Activated T-cell treated with anti-CD3 and anti-CD28 coated beads, Interleukin-2, amount 50 U/mL, for 48 hours (primary cell): ENCODE results near the gene LRRC8D.

Source experiments
- DNase-seq, 2 experiments: peaks; one replicate each; pipeline ENCODE4 v3.0.0-alpha.2; 2020

LRRC8D gene

DNA sequence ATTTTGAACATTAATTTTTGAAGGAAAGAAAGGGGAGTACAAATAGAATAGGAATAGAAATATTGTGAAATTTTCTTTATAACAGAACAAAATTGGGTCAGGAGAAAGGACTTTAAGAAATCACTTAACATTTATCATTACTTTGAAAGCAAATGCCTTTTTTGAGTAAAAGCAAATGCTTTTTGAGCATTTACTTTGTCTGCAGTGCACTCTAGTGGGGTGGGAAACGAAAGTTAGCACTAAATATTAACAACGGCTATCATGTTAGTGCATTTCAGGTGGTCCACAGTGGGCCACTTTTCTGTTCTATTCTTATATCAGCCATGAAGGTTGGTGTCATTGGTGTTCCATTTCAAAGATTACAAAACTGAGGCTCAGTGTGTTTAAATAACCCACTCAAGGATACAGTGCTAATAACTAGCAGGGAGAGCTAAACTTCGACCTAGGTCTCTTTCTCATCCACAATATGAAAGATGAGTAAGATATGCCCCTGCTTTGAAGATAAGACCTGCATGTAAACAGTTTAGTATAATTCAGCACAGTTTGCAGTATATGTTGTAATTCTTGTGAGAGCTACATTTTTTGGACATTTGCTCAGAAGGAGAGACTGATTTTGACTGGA is 13.4 kb downstream of the LRRC8D start:
- DNase-seq: no peak

DNA sequence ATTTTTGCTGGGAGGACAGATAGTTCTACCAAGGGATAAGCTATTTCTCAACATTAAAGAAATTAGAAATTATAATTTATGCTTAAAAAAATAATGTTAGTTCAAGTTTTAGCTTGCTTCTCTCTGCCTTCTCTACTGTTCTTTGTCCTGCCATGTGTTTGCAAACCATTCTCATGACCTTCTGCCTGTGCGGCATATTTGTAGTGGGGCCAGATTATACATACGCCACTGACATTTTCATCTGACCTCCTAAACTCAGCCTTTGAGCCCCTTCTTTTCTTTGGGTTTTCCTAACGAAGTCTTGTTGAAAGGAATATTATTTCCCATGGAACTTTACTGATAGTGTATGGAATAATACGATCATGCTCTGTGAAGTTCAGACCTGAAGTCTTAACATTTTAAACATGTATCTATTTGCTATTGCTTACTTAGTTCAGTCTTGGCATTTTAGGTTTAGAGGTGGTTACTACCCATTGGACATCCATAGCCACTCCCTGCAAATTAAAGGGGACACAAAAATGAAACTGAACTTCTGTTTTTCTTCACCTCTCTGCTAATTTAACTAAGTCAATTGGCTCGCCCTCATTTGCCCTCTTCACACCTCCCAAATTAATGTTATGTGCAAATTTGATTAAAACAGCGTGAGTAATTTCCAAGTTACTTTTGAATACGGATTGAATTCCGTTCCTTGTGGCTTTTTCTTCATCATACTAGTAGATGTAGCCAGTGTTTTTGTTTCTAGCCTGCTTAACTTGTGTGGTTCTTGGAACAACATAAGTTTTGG is 15.6 kb downstream of the LRRC8D start:
- DNase-seq: no peak

DNA sequence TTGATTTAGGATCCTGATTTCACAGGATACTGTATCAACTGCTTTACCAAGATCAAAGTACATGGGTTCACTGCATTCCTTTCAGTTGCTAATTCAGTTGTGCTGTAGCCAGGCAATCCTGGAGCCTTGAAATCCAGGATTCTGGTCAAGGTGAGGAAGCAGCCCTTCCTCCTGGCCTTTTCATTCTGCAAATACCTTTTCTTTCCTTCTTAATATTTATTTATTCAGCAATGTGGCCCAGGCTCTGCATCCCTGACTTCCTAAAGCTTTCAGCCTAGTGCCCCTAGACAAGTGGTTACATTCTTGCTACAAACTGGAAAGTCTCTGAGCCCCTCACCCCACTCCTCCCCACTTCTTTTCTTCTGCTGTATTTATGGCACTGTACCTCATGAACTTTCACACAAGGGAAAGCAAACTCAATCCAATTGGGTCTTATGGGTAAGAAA is 16.2 kb downstream of the LRRC8D start:
- DNase-seq: no peak

DNA sequence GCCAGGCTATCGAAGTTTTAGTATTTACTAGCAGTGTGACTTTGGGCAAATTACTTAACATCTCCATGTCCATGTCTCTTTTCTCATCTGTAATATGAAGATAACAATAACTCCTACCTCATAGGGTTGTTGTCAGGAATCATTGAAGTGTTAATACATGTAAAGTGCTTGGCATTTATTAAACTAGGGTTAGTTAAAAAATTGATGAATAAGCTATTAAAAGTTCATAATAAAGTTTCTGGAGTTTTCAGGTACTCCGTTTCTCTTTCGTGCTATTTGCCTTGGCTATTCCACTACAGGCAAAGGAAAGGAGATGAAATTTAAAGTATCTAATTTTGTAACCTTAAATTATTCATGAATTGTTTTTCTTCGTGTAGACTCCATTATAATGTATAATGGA is 16.7 kb downstream of the LRRC8D start:
- DNase-seq: no peak

DNA sequence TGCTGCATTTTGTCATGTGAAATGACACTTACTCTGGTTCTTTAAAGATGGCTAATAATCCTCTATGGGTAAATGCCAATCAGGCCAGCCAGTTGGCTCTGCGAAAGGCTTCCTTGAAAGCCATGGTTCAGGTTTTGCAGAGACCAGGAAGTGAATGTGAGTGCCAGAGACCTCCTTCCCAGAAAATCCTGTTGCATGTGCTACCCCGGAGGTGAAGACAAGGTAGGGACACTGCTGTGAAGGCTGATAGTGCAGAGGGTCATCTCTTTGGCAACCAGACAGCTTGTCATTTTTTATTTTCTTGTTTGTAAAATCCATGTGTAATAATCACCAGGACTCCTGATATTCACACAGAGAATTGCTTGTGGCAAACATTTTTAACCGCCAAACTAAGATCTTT is 18.7 kb downstream of the LRRC8D start:
- no peak for DNase-seq

DNA sequence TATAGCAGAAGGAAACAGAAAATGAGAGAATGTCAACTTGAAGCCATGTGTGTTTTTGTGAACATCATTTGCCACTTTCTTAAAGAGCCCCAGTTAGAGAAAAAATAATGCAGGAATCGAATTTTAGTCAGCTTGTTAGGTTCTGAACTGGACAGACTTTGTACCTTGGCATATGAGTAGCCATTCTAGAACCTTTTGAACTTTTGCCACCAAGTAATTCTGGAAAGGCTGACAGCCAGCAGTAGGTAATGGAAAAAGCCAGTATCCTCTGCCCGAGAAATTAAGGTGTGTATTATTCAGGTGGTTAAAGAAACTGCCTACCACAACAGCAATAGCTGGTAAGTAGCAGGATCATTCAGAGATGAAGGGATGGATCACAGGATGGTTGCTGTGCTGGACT is 20.7 kb downstream of the LRRC8D start:
- no peak for DNase-seq

DNA sequence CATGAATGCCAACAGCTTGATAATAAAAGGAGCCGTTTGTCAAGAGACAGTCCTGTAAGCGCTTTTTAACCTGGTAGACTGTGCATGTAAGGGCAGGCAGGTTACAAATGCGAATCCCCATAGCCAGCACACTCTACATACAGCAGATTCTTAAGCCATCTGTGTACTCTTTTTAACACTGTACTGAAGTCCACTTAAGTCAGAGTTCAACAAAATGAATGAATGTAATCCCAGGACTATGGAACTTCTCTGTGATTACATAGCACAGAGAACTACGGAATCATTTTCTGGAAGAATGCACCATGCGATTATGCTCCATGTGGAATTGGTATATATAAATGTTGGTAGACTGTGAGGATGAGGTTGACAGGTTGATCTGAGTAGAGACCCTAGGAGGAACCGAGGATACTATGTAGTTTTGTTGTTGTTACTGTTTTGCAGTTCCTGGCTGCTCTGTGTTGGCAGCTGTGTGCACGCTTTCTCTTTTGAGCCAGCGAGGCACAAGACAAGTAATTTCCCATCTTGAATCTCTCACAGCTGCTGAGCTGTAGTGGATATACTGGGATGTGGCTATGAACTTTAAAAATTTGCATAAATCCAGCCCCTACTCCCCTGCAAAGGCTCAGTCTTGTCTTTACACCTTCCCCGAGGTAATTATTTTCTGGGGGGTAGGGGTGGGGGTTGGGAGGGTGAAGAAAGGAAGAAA is 21.9 kb downstream of the LRRC8D start:
- no peak for DNase-seq

DNA sequence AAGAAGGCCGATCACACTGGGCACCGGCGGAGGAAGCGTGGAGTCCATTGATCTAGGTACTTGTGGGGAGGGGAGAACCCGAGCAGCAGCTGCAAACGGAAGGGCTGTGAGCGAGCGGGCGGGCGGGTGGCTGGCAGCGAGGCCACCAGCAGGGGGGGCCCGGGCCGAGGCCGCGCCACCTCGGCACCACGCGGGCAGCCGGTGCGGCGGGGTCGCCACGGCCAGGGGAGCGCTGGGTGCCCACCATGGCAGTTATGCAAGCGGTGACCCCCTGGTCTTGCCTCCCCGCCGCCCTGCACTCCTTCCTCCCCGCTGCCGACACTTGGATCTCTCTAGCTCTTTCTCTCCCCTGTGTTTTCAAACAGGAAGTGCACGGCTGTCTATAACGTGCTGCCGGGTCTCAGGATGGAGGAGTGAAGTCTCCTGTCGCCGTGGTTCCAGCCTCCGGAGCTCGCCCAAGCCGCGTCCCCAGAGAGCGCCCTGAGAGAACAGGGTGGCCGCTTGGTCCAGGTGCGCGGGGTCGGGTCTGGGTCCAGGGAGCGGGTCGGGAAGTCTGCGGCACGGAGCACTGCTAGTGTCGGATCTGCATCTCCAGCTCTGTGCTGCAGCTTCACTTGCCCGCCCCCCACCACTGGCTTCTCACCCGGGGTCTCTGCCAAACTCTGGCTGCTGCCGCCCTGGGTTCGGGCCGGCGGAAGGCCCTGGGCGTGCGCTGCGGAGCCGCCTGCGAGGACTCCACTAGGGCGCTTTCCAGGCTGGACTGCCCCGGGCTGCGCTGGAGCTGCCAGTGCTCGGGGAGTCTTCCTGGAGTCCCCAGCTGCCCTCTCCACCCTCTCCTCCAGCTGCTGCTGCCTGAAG is 22.7 kb downstream of the LRRC8D start:
- DNase-seq: peak; percentile 85 to 90

DNA sequence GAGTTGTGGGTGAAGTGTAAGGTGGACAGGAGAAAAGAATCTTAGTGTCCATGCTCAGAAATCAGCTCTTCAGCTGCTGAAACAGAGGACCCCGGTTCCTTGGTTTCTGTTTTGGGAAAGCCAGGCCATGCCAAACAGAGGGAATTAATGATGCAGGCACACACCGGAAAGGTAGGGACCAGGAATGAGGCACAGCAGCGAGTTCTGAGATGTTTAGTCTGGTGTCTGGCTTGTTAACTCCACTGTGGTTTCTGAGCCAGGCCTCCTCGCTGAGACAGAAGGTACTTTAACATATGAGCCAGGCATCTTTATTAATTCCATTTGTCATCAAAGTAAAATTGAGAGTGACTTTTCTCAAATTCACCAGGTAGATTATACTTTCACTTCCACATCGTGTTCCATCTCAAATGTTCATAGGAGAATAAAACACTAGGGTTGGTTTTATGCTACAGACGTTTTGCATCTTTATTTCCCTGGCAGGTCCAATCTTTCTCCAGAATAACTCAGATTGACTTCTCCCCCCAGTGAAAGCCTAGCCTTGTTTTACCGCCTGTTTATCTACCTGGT is 23.5 kb downstream of the LRRC8D start:
- peak; percentile 56 to 65 for DNase-seq

DNA sequence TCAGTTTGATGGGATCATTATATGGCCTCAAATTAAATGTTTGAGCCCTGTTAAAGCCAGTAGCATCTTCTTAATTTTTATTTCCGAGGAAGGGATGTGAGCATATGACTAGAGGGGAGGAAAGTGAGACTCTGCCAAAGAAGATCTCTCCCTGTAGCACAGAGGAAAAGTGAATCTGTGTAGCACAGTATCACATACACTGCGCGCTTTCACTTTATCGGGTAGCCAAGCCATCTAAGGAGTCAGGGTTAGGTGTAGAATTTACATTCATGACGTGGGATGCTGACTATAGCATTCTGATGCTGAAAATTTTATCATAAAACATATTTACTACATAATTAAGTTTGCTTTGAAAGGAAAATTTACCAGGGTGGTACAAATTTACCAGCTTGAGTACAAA is 24.0 kb downstream of the LRRC8D start:
- no peak for DNase-seq

DNA sequence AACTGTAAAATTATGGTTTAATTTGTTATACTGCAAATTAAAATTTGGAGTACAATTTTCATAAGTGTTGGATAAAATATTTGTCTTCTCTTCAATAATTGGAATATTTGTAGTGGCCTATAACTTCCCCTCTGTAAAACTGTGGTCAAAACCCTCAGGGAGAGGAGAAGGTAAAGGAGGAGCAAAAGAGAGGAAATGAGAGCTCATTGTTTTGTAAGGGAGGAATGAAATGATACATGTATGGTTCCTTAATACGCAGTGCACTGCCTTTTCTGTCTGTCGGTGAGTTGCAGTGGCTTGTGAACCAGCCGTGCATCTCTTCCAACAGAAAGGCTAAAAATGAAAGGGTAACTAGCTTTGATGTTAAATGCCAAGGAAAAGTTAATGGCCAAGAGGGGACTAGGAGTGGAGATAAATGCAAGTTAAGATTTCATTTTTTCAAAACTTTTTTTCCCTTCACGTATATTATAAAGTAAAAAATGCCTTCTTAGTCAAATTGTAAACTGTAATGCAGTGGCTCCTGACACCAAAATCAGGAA is 26.4 kb downstream of the LRRC8D start:
- DNase-seq: no peak

DNA sequence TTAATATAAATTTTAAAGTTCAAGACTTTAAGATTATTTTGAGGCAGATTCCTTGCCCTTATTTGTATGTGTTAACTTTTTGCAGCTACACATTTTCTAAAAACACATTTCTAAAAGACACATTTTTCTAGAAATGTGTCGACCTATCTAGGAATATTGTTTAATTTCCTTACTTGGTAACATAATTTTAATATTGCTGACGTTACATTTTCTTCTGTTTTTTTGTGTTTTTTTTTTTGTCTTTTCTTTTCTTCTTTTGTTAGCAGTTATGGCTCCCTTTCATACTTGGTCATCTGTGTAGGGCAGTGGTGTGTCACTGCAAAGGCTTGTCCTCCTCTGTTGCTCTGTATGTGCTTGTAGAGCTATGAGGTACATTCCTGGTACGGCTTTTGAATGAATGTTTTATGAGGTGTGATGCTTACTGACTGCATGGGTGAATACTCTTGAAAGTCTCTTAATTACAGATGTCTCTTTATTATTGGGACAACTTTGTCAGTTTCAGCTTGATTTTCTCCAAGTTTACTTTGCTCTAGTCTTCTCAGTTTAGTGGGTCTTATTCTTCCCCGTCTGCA is 30.1 kb downstream of the LRRC8D start:
- no peak for DNase-seq

DNA sequence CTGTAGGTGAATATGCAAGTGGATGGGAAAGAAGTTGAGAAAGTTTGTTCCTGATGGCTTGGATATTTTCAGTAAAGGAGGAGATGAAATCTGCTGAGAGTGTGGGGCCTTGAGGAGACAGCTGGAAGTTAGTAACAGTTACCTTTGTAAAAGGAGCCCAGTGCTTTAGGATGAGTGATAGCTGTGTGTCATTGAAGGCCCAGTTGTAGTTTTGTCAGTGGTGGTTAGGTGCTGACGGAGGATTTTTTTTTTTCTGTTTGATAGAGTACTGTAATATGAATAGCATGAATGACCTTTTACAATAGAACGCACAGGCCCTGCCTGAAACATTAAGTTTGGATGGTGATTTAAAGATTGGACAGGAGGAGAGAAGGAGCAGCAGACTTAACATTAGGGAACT is 33.3 kb downstream of the LRRC8D start:
- DNase-seq: no peak

DNA sequence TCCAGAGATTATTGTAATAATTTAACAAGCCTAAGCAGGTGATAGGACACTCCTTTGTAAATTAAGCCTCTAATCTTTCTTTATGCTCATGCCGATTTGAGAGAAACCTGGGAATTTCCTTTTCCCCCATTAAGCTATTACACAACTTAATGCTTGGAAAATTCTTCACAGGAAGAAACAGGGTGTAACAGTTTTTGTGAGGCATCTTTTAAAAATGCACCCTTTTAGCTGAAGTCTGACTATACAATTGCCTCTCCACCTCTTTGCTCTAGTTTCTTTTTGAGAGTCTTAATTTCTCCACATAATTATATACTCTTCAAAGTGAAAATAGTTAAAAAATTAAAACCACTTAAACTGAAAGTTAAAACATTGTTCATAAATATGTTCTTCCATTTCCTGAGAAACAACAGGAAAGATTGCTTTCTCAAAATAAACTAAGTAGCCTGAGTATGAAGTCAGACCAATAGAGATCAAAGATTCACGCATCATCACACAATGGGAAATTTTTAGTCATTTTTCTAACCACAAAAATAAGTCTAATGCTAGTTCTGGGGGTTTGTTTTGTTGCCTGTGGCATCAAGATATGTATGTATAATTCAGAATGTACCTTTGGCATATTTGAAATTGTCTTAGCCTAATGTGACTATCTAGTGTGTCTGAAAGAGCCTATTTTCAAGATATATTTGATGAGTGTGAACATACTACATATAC is 34.7 kb downstream of the LRRC8D start:
- no peak for DNase-seq

DNA sequence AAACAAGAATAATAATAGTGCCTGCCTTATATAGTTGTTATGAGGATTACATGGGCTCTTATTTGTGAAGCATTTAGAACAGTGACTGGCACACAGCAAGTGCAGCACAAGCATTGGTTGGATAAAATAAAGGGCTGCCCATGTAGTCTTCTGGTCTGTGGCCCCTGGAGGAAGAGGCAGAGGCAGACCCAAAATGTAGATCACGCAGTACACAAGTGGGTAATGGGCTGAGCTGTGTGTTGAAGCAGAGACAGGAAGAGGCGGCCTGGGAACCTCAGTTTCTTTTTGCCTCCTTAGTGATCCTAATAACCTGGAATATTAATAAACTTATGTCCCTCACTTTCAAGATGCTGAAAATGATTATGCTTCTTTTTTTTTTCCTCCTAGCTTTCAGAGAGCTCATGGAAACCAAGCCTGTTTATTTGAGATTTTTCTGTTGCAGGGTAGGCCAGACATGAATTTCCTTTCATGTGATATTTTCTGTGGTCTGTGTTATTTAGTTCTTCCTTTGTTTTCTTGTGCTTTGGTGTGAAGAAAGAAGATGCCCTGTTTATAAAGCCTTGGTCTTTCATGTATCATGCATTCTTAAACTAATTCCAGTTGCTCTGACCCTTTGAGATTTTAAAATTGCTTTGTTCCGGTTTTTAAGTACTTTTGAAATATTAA is 42.5 kb downstream of the LRRC8D start:
- DNase-seq: no peak

DNA sequence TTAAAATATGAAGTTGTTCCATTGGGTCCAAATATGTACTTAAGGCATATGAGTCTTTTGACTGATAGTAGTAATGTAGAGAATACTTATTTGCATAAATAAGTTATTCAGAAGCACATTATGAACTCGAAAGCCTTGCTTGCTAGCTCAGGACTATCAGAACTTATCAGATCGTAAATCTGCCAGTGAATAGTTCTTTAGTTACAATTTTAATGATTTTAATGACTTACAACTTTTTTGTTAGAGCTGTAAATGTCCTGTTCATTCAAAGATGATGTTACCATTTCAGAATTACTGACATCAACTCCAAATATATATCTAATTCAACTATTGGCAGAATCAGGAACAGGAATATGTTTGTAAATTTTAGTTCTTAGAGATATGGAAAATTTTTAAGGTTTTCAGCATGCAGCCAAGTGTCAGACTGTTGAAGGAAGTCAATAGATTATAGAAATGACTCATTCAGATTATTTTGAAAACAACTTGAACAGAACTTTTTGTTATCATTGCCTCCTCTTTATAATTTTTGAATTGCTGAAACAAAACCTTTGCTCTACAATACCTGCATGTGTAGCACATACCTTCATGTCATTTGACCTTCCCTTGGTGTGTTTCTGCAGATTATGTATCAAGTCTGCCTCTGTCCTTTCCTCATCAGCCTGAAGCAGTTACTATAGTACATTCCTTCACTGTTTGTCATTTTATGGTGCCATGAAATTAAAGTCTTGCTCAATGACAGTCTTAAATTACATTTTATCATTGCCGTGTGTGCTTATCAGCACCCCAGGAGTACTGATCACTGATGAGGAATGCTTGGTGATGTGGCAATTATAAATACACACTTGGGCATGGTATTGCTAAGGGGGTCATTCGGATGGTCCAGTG is 44.9 kb downstream of the LRRC8D start:
- DNase-seq: no peak

DNA sequence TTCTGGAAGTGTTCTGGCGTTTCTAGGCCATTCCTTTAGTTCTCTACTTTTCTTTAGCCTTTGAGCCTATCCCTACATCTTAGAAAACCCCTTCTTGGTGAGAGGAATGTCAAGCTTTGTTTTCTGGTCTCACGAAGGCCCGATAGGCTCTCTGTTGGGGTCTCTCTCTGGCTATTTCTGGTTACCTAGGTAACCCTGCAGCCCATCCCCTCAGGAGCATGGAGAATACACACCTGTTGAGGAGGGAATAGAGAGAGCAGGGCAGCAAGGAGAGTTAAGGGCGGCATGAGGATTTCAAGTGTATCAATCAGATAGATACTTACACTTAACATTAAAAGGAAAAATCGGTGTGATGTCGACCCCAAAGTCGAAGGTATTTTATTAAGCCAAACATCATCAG is 45.7 kb downstream of the LRRC8D start:
- DNase-seq: no peak

DNA sequence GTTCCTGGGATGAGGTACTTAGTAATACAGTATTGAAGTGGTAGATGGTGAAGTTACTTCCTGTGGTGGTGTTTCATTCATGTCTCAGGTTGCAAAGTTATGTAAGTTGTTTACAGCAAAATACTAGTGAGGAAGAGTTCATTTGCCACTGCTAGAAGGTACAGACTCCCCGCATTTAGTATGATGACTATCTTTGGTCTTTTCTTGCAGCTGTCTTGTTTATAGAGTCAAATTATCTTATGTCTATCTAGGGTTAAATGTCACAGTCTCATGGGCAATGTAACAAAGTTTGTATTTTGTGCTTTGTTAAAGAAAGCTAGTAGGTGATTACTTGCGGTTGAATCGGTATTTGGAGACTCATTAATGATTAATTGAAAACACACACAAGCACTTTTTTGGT is 50.2 kb downstream of the LRRC8D start:
- no peak for DNase-seq

DNA sequence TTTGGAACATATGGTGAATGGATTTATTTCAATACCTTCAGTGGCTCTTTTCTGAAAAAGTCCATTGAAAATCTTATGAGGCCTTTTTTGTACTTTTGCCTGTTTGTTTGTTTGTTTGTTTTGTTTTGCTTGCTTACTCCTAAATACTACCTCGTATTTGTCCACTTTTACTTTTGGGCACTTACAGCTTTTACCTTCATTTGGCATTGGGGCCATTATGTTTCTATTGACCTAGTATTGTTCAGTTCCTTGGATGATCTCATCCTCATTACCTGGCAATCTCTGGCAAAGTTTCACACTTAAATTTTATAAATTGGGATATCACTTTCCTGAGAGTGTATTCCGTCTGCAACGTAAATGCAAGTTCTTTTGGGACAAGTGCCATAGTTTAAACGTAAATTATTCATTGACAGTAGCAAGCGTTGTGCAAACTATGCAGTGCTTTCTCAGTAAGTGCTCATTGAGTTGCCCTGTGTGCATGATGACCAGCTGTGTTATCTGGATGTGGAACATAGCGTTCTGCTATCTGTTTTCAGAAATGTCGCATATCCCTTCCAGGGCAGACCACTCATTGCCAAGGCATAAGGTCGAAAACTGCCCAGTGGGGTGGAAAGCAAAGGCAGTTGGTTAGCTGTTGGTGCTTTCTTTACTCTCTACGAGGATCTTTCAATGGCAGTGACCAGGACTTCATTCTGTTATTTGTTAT is 51.1 kb downstream of the LRRC8D start:
- DNase-seq: no peak
